NCI-H2171 (cell line): Measurements from ENCODE around the gene EHMT1.
A peak's percentile ranks its signal among the peaks of the same experiment; 100 is the strongest.

Source experiments
- DNase-seq: peaks from one replicate; lab custom pipeline; 2025; lab: John Stamatoyannopoulos, UW

Gene EHMT1

DNA sequence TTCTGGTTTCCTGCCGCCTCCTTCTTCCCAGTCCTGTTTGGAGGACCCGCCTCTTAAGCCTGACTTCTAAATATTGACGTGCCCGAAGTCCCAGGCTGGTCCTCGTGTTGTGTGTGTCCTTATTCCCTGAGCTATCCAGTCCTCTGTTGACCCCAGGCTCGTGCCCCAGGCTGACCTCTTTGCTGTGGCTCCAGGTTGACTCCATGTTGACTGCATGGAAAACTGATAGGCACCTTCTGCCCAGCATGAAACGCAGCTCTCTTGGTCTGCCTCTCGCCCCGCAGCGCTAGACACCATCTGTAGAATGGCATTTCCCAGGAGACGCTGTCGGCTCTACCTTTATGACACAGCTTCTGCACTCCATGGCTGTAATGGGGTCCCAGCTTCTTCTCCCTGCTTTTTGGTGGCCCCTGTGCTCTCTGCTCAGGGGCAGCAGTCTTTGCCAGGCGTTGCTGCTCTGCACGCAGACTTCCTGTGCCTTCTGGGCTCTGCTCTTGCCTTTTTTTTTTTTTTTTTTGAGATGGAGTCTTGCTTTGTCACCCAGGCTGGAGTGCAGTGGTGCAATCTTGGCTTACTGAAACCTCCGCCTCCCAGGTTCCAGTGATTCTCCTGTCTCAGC, 28.4 kb downstream of the EHMT1 start:
- DNase-seq = peak; percentile 70

DNA sequence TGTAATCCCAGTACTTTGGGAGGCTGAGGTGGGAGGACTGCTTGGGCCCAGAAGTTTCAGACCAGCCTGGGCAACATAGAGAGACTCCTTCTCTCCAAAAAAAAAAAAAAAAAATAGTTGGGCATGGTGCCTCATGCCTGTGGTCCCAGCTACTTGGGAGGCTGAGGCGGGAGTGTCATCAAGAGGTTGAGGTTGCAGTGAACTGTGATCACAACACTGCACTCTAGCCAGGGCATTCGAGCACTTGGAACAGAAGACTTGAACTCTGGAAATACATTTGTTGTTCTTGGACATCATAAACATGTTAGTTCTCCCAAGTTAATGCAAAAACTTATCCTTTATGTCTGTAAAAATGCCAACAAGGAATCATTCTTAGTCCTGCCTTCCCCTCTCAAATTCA, 29.6 kb downstream of the EHMT1 start:
- DNase-seq = no peak

DNA sequence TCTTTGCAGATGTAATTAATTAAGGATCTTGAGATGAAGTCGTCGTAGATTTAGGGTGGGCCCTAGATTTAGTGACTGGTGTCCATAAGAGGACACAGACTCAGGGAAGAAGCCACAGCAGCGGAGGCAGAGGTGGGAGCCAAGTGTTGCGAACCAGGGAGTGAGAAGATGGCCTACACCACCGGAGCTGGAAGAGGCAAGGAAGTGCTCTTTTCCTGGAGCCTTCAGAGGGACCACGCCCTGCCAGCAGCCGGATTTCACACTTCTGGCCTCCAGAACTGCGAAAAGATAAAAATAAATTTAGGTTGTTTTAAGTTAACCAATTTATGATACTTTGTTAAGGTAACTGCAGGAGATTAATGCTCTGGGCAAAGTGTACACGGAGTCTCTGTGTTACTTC, 30.7 kb downstream of the EHMT1 start:
- no peak for DNase-seq

DNA sequence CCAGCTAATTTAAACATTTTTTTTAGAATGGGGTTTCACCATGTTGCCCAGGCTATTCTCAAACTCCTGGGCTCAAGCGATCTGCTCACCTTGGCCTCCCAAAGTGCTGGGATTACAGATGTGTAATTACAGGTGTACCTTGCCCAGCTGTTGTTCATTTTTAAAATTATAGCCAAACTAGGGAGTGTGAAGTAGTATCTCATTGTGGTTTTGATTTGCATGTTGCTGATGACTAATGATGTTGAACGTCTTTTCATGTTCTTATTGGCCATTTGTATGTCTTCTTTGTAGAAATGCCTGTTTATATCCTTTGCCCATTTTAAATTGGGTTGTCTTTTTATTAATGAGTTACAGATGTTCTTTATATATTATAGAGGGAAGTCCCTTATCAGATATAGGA, 31.5 kb downstream of the EHMT1 start:
- no peak for DNase-seq

DNA sequence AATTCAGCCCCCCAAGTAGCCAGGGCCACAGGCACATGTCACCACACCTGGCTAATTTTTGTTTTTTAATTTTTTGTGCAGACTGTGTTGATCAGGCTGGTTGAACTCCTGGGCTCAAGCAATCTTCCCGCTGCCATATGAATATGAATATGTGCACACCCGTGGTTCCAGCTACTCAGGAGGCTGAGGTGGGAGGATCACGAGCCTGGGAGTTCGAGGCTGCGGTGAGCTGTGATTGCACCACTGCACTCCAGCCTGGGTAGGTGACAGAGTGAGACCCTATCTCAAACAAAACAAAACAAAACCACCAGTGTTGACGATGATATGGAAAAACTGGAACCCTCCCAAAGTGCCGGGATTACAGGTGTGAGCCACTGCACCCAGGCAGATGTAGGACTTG, 32.0 kb downstream of the EHMT1 start:
- no peak for DNase-seq

DNA sequence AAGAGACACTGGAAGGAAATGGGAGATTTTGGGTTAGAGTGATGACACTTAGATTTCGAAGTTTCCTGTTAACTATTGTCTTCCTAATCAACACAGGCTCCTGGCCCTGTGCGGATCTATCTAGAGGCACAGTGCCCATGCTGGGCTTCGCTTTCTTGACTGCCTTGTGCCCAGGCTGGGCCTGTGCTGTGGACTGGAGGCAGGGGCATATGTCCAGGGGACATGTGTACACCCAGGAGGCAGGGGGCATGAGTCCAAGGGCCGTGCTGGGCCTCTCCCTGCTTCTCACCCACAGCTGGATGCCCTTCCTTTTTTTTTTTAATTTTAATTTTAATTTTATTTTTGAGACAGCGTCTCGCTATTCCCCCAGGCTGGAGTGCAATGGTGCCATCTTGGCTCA, 37.6 kb downstream of the EHMT1 start:
- no peak for DNase-seq

DNA sequence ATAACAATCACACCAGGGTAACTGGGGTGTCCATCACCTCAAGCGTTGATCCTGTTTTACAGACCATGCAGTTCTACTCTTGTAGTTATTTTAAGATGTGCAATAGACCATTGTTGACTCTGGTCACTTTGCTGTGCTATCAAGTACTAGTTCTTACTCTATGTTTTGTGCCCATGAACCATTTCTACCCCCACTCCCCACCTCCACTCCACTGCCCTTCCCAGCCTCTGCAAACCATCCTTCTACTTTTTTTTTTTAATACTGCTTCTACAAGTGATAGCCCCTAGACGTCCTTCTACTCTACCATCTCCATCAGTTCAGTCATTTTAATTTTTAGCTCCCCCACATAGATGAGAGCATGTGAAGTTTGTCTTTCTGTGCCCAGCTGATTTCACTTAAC, 38.8 kb downstream of the EHMT1 start:
- DNase-seq = no peak

DNA sequence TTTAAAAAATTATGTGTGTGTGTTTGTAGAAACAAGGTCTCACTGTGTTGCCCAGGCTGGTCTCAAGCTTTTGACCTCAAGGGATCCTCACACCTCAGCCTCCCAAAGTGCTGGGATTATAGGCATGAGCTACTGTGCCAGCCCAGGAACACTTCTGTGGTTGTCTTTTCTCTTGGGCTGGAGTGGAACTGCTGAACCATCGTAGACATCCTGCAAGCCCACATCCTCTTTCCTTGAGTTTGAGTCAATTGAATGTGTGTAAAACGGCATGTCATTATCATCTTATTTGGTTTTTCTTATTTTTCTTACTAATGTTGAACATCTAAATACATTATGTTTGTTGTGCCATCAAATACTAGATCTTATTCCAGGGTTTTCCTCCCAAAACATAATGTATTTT, 40.0 kb downstream of the EHMT1 start:
- no peak for DNase-seq

DNA sequence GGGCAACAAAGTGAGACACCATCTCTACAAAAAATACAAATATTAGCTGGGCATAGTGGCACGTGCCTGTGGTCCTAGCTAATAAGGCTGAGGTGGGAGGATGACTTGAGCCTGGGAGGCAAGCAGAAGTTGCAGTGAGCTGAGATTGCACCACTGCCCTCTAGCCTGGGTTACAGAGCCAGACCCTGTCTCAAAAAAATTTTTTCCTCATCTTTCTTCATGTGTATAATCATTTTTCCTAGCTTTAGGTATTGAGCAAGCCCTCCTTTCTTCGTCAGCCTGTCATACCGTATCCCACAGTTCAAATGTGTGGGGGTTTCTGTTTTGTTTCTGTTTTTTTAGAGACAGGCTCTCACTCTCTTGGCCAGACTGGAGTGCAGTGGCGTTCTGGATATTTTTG, 41.3 kb downstream of the EHMT1 start:
- DNase-seq = no peak

DNA sequence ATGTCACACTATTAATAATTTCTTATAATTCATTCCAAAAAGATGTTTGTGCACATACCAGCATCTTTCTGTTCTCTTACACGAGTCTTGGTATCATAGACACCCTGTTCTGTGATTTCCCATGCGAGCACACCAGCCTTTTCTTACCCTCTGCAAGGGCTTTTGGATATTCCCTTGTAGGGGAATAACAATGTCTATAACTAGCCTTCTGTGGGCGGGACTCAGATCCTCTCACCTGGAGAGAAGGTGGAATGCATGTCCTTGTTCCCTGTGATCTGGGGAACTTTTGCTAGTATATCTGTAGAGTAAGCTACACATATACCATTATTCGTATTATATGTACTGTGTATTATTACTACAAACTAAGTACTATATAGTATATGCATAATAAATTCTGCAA, 44.8 kb downstream of the EHMT1 start:
- DNase-seq = no peak

DNA sequence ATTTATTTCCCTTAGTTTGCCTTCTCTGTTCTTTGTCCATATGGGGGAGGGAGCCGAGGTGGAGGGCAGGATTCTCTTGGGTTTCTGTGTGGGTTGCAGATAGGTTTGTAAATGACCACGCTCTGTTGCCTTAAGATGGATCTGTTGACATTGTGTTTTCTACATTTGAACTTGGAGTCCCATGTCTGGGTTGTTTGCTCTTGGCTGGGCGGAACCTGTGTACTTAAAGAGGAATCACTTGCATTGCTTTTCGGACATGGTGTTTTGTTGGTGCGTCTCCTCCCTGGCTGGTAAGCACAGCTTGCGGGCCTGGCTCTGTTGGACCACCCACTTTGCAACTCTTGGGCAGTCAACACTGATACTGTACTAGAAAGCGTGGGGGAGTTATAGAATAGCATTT, 45.9 kb downstream of the EHMT1 start:
- no peak for DNase-seq

DNA sequence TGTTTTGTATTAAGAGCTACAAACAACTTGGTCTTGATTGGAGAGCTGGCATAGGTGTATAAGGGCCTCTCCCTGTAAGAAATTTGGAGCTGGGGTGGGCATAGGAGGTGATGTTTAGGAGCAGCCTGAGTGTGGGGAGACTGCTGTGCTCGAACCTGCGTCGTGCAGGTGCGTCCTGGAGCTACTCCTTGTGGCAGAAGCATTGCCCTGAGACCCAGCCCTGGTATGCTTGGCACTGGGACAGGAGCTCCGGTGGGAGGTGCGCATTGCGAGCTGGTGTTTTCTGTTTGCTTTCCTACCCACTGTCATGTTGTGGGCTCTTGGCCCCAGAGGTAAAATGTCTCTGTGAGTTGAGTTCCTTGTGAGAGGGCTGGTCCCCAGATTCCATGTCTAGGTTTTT, 46.4 kb downstream of the EHMT1 start:
- DNase-seq = no peak

DNA sequence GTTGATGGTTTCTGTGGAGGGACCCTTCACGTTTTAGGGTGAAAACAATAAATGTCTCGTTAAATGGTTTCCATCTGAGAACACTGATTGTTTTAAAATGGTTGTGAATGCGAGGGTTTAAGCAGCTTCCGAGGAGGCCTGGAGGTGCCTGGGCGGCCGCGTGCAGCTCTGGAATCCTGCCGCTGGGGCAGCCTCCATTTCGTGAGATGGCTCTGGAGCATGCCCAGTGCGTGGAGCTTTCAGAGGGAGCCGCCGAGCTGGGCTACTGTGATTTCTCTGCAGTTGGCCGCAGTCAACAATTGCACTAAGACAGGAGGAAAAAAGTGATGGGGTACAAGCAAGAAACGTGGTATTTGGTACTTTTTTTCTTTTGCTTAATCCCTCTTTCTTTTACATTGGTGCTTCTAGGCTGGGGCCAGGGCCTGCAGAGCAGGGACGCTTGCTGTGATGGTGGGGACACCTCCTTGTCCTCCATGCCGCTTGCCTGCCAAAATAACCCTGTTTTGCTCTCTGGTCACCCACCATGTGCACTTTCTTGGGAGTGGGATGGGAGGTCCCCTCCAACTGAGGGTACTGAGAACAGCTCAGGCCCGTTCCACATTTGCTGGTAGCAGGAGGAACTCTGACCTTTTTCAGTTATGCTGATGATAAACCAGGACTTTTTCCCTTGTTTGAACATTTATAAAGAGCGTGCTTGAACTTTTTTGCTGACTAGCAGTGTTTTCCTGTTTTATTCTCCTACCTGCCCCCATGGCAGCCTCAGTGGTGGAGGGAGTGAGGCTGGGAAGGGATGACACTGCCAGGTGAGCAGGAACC, 47.1 kb downstream of the EHMT1 start:
- DNase-seq = no peak

DNA sequence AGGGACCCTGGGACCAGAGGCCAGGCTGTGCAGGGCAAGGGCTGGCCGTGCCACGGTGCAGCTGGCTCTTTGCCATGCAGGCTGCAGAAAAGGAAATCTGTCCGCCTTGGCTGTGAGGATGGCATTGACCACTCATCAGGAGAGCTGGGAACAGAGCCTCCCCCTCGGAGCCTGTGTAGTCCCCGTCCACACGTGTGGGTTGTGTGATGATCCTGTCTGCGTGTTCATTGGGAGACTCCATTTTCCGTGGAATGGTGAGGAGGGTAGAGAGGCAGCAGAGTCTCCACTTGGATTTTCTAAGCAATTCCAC, 47.7 kb downstream of the EHMT1 start:
- no peak for DNase-seq

DNA sequence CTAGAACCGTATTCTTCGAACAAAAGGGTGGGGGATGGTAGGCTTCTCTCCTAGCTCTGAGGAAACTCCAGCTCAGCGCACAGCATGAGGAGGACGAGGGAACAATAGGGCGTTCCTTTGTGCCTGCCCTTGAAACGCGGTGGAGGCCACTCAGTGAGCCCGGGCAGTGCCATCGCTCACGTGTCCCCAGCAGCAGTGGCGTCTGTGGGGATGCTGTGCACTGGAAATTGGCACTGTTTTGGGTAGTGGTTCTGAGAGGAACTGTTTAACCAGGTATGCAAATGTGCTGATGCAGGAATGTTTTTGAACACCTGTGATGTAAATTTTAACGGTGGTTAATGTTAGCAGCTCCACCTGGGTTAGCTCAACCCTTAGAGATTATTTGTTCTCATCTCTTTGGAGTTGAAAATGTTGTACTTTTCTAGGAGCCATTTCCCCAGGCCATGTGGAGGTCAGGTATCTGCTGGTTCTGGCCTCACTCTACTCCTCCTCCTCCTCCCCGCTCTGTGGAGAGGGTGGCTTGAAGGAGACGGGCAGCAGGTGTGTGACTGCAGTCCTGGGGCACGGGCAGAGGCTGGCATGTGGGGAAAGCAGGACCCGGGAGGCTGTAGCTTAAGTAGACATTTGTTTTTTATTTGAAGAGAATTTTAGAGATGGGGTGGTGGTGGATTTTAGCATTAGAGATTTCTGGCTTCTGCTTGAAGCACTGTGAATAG, 48.3 kb downstream of the EHMT1 start:
- DNase-seq = no peak

DNA sequence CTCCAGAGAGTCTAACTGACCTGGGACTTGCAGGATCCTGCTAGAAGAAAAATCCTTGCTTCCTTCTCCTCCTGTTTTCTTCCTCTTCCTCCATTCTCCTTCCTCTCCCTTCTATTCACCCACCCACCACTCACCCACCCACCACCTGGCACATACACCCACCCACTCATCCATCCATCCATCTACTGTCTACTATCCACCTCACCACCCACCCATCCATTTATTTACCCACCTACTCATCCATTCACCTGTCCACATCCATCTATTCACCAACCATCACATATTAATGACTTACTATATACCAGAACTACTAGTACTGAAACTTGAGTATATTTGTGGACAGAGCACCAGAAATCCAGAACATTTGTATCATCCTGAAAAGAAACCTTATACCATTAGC, 49.4 kb downstream of the EHMT1 start:
- no peak for DNase-seq

DNA sequence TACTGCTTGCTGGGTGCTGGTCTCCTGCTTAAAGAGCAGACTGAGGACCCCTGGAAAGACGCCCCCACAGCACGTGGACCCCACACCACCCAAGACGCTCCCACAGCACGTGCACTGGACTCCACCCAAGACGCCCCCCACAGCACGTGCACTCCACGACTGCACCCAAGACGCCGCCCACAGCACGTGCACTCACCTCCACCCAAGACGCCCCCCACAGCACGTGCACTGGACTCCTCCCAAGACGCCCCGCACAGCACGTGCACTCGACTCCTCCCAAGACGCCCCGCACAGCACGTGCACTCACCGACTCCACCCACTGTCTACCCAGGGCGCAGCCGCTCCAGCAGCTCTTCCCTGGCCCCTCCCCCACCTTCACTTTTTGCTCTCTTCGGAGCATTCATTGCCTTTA, 50.5 kb downstream of the EHMT1 start:
- no peak for DNase-seq

DNA sequence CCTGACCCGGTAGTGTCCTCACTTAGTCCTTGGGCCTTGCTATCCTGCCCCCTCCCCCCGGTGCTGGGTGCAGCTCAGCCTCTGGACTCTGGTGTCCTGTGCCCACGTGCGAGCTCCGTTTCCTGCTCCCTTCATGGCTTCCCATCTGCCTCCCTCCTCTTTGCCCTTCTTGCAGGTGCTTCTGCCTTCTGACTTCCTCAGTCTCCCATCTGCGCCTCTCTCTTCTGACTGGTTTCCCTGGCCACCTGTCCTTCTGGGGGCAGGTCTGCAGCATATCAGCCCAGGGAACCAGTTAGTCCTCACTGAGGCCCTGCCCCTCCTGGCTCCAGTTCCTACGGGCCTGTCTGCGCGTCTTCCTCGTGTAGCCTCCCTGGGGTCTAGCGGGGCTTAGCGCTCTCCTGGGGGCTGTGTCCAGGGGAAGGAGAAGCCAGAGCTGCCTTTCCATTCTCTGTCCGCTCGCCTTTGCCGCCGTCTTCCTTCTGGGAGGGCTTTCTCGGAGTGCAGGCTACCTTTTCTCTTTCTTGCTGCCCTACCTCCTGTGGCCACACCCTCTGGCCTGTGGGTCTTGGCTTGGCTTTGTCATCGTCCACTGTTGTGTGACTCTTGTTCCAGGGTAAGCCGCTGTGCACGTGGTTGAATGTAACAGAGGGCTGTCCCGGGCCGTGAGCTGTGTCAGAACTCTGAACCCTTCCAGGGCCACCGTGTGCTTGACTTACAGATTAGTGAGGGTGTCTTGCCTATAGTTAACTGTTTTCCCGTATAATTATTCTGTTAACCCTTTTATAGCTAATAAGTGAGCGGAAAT, 51.8 kb downstream of the EHMT1 start:
- DNase-seq = no peak

DNA sequence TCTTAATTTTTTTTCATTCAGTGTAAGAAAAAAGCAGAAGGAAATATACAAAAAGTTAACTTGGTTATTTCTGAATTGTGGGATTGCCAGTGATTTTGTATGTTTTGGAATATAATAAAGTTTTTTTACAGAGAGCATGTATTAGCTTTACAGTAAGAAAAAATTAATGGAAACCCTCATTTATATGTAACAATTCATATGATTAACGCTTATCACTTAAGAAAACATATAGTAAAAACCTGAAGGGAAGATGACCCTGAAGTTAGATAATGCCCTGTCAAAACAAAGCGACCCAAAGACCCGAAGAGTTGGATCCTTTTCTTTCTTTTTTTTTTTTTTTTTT, 52.4 kb downstream of the EHMT1 start:
- no peak for DNase-seq

DNA sequence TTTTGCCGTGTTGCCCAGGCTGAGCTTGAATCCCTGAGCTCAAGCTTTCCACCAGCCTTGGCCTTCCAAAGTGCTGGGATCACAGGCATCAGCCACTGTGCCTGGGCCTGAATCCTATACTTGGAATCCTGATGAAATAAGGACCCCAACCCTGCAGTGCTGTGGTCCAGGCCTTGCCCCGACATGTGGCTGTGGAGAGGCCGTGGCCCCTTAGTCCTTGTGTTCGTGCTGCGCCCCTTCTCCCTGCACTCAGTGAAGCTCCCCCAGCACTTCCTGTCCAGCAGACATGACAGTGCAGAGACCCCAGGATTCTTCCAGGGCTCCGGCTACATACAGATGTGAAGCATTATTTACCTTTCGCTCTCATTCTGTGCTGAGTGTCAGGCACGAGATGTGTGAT, 52.9 kb downstream of the EHMT1 start:
- DNase-seq = no peak

DNA sequence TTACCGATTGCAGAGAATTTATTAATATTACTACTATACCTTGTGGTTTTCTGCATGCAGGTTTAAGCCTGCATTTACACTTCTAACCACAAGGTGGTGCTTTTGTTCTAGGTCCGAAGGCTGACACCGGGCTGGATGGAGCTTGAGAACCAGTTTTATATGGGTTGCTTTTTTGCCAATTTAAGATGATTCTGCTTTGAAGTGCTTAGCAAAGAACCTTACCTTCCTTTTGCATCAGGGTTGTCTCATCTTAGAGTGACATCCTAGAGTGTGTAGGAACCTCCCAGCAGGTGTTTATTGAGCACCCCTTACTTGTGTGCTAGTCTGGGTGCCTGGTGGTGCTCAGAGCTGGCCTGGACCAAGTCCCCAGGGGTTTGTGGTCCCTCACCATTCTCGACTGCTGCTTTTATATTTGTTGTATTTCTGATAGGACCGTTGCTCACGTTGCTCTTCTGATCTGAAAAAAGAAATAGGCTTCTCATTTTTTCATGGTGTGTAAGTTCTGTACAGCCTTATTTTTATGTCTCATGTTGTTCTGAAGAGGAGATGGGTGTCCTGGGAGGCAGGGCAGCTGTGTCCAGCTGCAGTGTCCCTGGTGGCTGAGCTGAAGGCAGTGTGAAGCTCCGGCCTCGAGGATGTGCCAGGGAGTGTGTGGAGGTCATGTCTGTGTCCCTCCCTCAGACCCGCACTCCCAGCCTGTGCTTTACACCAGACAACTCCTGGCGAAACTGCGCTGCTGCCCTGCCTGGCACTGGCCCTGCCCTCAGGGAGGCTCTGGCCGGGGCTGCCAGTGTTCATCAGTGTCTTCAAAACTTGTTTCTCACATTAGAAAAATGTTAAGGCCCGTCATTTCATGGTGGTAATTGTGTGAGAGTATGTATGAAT, 54.3 kb downstream of the EHMT1 start:
- DNase-seq = peak; percentile 53

DNA sequence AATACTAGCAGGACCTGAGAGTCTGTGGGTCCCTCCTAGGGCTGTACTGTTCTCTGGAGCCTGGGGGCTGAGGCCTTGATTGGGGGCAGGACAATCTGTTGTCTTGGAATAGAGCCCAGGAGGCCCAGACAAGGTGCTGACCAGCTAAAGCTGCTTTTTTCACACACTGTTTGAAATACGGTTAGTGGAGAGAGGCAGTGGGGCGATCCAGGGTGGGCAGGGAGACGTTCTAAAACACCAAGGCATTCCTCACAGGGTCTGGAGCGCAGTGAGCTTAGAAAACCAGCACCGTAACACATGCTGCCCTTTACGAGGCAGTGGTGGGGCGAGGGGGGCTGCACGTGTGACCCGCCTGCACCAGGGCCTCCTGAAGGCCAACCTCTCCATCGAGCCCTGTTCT, 55.1 kb downstream of the EHMT1 start:
- DNase-seq = no peak
